ENCODE data around the gene MAT2B. TPM values are rescaled to one million over a fixed set of nuclear protein-coding genes. Genes with fewer than 3 reads are reported as not detected.

The MAT2B gene
- total and polyA plus RNA-seq, 2 of the 13 experiments (the other 11 are each of a cell fraction or from before 2014, with no cell fraction given) = 20.2 to 37.1 TPM

DNA sequence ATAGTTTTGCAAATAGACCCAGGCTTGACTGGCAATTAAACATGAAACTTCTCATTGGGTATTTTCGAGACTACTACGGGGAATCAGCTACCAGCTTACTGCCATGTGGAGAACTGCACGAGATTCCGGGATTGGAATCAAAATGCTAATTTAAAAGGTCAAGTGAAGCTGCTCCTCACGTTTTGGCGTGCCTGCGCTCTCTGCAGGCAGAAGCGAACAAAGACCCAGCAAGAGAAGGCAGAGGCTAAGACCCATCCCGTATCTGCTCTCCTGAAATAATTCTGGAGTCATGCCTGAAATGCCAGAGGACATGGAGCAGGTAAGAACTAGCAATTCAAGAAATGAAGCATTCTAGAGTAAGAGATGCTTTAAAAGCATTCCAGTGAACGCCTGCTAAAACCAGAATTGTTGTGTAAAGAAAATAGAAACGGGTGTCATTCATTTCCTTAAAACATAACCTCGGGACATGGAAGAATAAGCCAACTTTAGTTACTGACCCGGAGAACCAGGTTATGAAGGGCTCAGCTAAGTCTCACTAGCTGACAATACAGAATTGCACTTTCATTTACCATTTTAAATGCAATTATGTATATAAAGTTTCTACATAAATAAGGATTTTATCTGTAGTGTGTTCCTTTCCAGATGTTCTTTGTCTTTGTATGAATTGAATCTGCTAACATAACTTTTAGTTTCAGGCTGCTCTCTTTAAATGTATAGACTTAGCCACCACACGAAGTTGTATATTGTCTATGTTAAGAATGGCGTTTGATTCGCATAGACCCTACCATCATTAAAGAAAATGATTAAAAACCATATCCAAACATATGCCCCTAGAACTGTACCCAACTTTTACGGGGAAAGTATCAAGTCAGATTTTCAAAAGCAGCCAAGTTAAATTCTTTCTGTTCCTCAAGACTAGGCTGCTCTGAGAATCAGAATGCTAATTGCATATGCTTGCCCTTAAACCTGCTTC lies 2.0 kb upstream of the MAT2B start (continued):
- TF ChIP-seq RNF2 (conservative IDR thresholded peaks at IDR 0.05; ENCODE audit: low read depth) = no peak
- no peak for TF ChIP-seq GLMP (CRISPR knock-in tag; IDR thresholded peaks at IDR 0.05; ENCODE audit: borderline replicate concordance)
- TF ChIP-seq HNF4A (CRISPR knock-in tag; IDR thresholded peaks at IDR 0.05) = no peak
- no peak for TF ChIP-seq ZNF484 (CRISPR knock-in tag; IDR thresholded peaks at IDR 0.05; ENCODE audit: borderline replicate concordance, low read depth)
- no peak for TF ChIP-seq ZKSCAN5 (CRISPR knock-in tag; IDR thresholded peaks at IDR 0.05)
- TF ChIP-seq NFYC (CRISPR knock-in tag; IDR thresholded peaks at IDR 0.05) = peak; percentile 48; the same call in 1 of the 2 replicates
- TF ChIP-seq PHF8 (CRISPR knock-in tag; IDR thresholded peaks at IDR 0.05) = peak; percentile 21; the same call in 1 of the 2 replicates
- no peak for TF ChIP-seq SALL1 (CRISPR knock-in tag; IDR thresholded peaks at IDR 0.05)
- TF ChIP-seq, protein P1, sequence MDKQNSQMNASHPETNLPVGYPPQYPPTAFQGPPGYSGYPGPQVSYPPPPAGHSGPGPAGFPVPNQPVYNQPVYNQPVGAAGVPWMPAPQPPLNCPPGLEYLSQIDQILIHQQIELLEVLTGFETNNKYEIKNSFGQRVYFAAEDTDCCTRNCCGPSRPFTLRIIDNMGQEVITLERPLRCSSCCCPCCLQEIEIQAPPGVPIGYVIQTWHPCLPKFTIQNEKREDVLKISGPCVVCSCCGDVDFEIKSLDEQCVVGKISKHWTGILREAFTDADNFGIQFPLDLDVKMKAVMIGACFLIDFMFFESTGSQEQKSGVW (CRISPR knock-in tag; IDR thresholded peaks at IDR 0.05; ENCODE audit: borderline replicate concordance) = no peak
- TF ChIP-seq, protein P2, sequence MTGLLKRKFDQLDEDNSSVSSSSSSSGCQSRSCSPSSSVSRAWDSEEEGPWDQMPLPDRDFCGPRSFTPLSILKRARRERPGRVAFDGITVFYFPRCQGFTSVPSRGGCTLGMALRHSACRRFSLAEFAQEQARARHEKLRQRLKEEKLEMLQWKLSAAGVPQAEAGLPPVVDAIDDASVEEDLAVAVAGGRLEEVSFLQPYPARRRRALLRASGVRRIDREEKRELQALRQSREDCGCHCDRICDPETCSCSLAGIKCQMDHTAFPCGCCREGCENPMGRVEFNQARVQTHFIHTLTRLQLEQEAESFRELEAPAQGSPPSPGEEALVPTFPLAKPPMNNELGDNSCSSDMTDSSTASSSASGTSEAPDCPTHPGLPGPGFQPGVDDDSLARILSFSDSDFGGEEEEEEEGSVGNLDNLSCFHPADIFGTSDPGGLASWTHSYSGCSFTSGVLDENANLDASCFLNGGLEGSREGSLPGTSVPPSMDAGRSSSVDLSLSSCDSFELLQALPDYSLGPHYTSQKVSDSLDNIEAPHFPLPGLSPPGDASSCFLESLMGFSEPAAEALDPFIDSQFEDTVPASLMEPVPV (CRISPR knock-in tag; IDR thresholded peaks at IDR 0.05) = no peak
- TF ChIP-seq ZBTB7A (CRISPR knock-in tag; IDR thresholded peaks at IDR 0.05) = no peak
- TF ChIP-seq ZBTB38 (CRISPR knock-in tag; IDR thresholded peaks at IDR 0.05) = no peak
- no peak for TF ChIP-seq SP140L (CRISPR knock-in tag; IDR thresholded peaks at IDR 0.05; ENCODE audit: borderline replicate concordance)
- TF ChIP-seq ZBTB25 (CRISPR knock-in tag; IDR thresholded peaks at IDR 0.05) = peak; percentile 30; the same call in 1 of the 2 replicates
- TF ChIP-seq ZNF747 (CRISPR knock-in tag; IDR thresholded peaks at IDR 0.05; ENCODE audit: borderline replicate concordance) = no peak
- no peak for TF ChIP-seq SOX6 (IDR thresholded peaks at IDR 0.05)
- TF ChIP-seq SOX6 (CRISPR knock-in tag; IDR thresholded peaks at IDR 0.05) = peak; percentile 2; the same call in 1 of the 2 replicates
- no peak for TF ChIP-seq ZNF75D (CRISPR knock-in tag; IDR thresholded peaks at IDR 0.05; ENCODE audit: borderline replicate concordance)
- no peak for TF ChIP-seq TFDP1 (CRISPR knock-in tag; IDR thresholded peaks at IDR 0.05; ENCODE audit: borderline replicate concordance)
- no peak for TF ChIP-seq ZNF878 (CRISPR knock-in tag; IDR thresholded peaks at IDR 0.05)
- no peak for TF ChIP-seq ZSCAN30 (CRISPR knock-in tag; IDR thresholded peaks at IDR 0.05)
- 0 out of 4 replicates have a peak, but pooled peaks of 1 of the 2 experiments have one; percentile 21 for TF ChIP-seq POLR2A (IDR thresholded peaks at IDR 0.05; ENCODE audit: insufficient read depth in 1 of 2, low read depth in 2 of 2, low read length in 2 of 2)
